ENCODE data around the gene RAD51B.

Gene RAD51B

GRCh38 chr14:68477461-68478085 is 658.0 kb downstream of the RAD51B start:
- DNase-seq = no peak

GRCh38 chr14:68479247-68479646 is 659.7 kb downstream of the RAD51B start:
- no peak for DNase-seq

GRCh38 chr14:68482018-68482417 is 662.4 kb downstream of the RAD51B start:
- no peak for DNase-seq

GRCh38 chr14:68482772-68483395 is 663.3 kb downstream of the RAD51B start:
- DNase-seq = no peak

- no peak for DNase-seq
Measured at GRCh38 chr14:68486033-68486732, 666.6 kb downstream of the RAD51B start.

GRCh38 chr14:68486809-68487208 is 667.2 kb downstream of the RAD51B start:
- no peak for DNase-seq

GRCh38 chr14:68487805-68488590 is 668.4 kb downstream of the RAD51B start:
- no peak for DNase-seq

- no peak for DNase-seq
Measured at GRCh38 chr14:68491793-68492192, 672.2 kb downstream of the RAD51B start.

GRCh38 chr14:68492381-68493151 is 673.0 kb downstream of the RAD51B start:
- DNase-seq = no peak

- no peak for DNase-seq
Measured at GRCh38 chr14:68493152-68493911, 673.8 kb downstream of the RAD51B start.

GRCh38 chr14:68495101-68496039 is 675.8 kb downstream of the RAD51B start:
- DNase-seq = no peak

- no peak for DNase-seq
Measured at GRCh38 chr14:68497011-68497410, 677.4 kb downstream of the RAD51B start.

- DNase-seq = no peak
Measured at GRCh38 chr14:68499451-68499850, 679.9 kb downstream of the RAD51B start.

- no peak for DNase-seq
Measured at GRCh38 chr14:68501171-68501570, 681.6 kb downstream of the RAD51B start.

- no peak for DNase-seq
Measured at GRCh38 chr14:68501614-68502052, 682.1 kb downstream of the RAD51B start.

- DNase-seq = no peak
Measured at GRCh38 chr14:68502230-68502629, 682.7 kb downstream of the RAD51B start.

GRCh38 chr14:68503186-68503825 is 683.7 kb downstream of the RAD51B start:
- DNase-seq = no peak

GRCh38 chr14:68504861-68505260 is 685.3 kb downstream of the RAD51B start:
- DNase-seq = no peak

- DNase-seq = no peak
Measured at GRCh38 chr14:68506021-68506644, 686.6 kb downstream of the RAD51B start.
